HG03025 (cell line): ENCODE results near the gene TRAPPC2L.
"Not testable (repeated sequence)": the region's sequence is repeated elsewhere in the genome, so short reads cannot be mapped to it uniquely, and the experiment has no call there.

Experiments
- ATAC-seq: cut with Tn5 transposase; IDR thresholded peaks from one replicate; pipeline ENCODE4 v1.9.1; 2021; ENCODE audit warnings: mild to moderate bottlenecking, moderate library complexity; ENCODE audit not compliant: unreplicated experiment, low FRiP score

The TRAPPC2L gene

GRCh38 chr16:88817785-88818574 is 38.9 kb upstream of the TRAPPC2L start:
- no peak for ATAC-seq

- no peak for ATAC-seq
These were observed 38.4 kb upstream of the TRAPPC2L start for GRCh38 chr16:88818575-88818874.

- ATAC-seq = no peak
These were observed 37.8 kb upstream of the TRAPPC2L start for GRCh38 chr16:88819126-88819525.

GRCh38 chr16:88820385-88821025 is 36.4 kb upstream of the TRAPPC2L start:
- ATAC-seq = no peak

- no peak for ATAC-seq
These were observed 35.6 kb upstream of the TRAPPC2L start for GRCh38 chr16:88821168-88821850.

- ATAC-seq = no peak
These were observed 34.5 kb upstream of the TRAPPC2L start for GRCh38 chr16:88822281-88823040.

GRCh38 chr16:88823646-88824045 is 33.3 kb upstream of the TRAPPC2L start:
- not testable (repeated sequence) for ATAC-seq

GRCh38 chr16:88824256-88825077 is 32.5 kb upstream of the TRAPPC2L start:
- no peak for ATAC-seq

GRCh38 chr16:88825146-88825545 is 31.8 kb upstream of the TRAPPC2L start:
- no peak for ATAC-seq

GRCh38 chr16:88826070-88826840 is 30.7 kb upstream of the TRAPPC2L start:
- ATAC-seq = no peak

- ATAC-seq = no peak
These were observed 29.2 kb upstream of the TRAPPC2L start for GRCh38 chr16:88827727-88828126.

- no peak for ATAC-seq
These were observed 28.2 kb upstream of the TRAPPC2L start for GRCh38 chr16:88828711-88829110.

- ATAC-seq = no peak
These were observed 26.7 kb upstream of the TRAPPC2L start for GRCh38 chr16:88830258-88830657.

GRCh38 chr16:88830783-88831182 is 26.1 kb upstream of the TRAPPC2L start:
- ATAC-seq = no peak

- no peak for ATAC-seq
These were observed 25.1 kb upstream of the TRAPPC2L start for GRCh38 chr16:88831838-88832237.

- ATAC-seq = no peak
These were observed 23.8 kb upstream of the TRAPPC2L start for GRCh38 chr16:88833086-88833485.

GRCh38 chr16:88834670-88835069 is 22.3 kb upstream of the TRAPPC2L start:
- no peak for ATAC-seq

- ATAC-seq = no peak
These were observed 21.5 kb upstream of the TRAPPC2L start for GRCh38 chr16:88835383-88835782.

GRCh38 chr16:88835818-88836217 is 21.1 kb upstream of the TRAPPC2L start:
- ATAC-seq = no peak
